Astrocyte of the cerebellum (primary cell): Measurements from ENCODE around the gene SLC5A1.
"Not testable (repeated sequence)": the region's sequence is repeated elsewhere in the genome, so short reads cannot be mapped to it uniquely, and the experiment has no call there.

Source experiments
- DNase-seq: peaks from one replicate; pipeline ENCODE4 v3.0.0-alpha.2; 2011; ENCODE audit warnings: low read depth
- H3K4me3 ChIP-seq: 2 replicates; pipeline ENCODE4 v1.5.1; 2011; ENCODE audit warnings: mild to moderate bottlenecking, low read depth, low read length, moderate library complexity
- CTCF ChIP-seq: IDR thresholded peaks from 2 replicates; pipeline ENCODE4 v1.5.1; 2012; ENCODE audit warnings: low read length, low read depth, moderate library complexity, mild to moderate bottlenecking; ENCODE audit errors: missing control alignments
- in situ Hi-C: cut with HindIII; loops from 2 replicates; pipeline ENCODE4 v1.10.0; 2017; ENCODE audit warnings: low sequenced_read_pairs

The SLC5A1 gene

GRCh38 chr22:32144496-32145274 lies 101.6 kb downstream of the SLC5A1 start:
- H3K4me3 ChIP-seq: no peak overlapping the region
- DNase-seq: no peak
- in situ Hi-C loops: no loop called here
- TF ChIP-seq CTCF: no peak

- H3K4me3 ChIP-seq, in situ Hi-C loops: not testable (repeated sequence)
These were observed 104.1 kb downstream of the SLC5A1 start for GRCh38 chr22:32147128-32147527.

GRCh38 chr22:32148372-32148771 lies 105.3 kb downstream of the SLC5A1 start:
- H3K4me3 ChIP-seq, in situ Hi-C loops, DNase-seq: not testable (repeated sequence)

More at GRCh38 chr22:32147128-32147527, 104.1 kb downstream of the SLC5A1 start:
- not testable (repeated sequence) for DNase-seq

- H3K4me3 ChIP-seq, DNase-seq, in situ Hi-C loops: not testable (repeated sequence)
These were observed 107.6 kb downstream of the SLC5A1 start for GRCh38 chr22:32150647-32151046.

GRCh38 chr22:32151641-32152040 lies 108.6 kb downstream of the SLC5A1 start:
- in situ Hi-C loops, H3K4me3 ChIP-seq, DNase-seq: not testable (repeated sequence)

- H3K4me3 ChIP-seq, in situ Hi-C loops, DNase-seq: not testable (repeated sequence)
These were observed 111.7 kb downstream of the SLC5A1 start for GRCh38 chr22:32154727-32155126.

GRCh38 chr22:32157632-32158031 lies 114.6 kb downstream of the SLC5A1 start:
- H3K4me3 ChIP-seq, in situ Hi-C loops, DNase-seq: not testable (repeated sequence)

GRCh38 chr22:32158712-32159533 lies 115.9 kb downstream of the SLC5A1 start, which contains the start of gene C22orf42:
TSS of gene C22orf42 (minus strand) at chr22:32159303. CDS start at chr22:32159215, 88 bp downstream.
- H3K4me3 ChIP-seq: no peak within 1 kb of the TSS
- TF ChIP-seq CTCF: no peak
- no peak for DNase-seq
- in situ Hi-C loops: no loop called here

- DNase-seq, H3K4me3 ChIP-seq, in situ Hi-C loops: not testable (repeated sequence)
These were observed 117.3 kb downstream of the SLC5A1 start for GRCh38 chr22:32160411-32160810.
